Adipocyte (in vitro differentiated cells): Measurements from ENCODE around the gene PSG1.
A peak's percentile ranks its signal among the peaks of the same experiment; 100 is the strongest.
"Not testable (repeated sequence)": the region's sequence is repeated elsewhere in the genome, so short reads cannot be mapped to it uniquely, and the experiment has no call there.

Experiments
- DNase-seq: peaks from one replicate; pipeline ENCODE4 v3.0.0-alpha.2; 2015; ENCODE audit warnings: low read depth
- H3K27me3 ChIP-seq: replicated peaks from 2 replicates; pipeline ENCODE4 v1.7.0; 2013; ENCODE audit warnings: mild to moderate bottlenecking, low read length, moderate library complexity; ENCODE audit not compliant: control insufficient read depth, insufficient read depth
- H3K36me3 ChIP-seq: 2 replicates; pipeline ENCODE4 v1.7.0; 2013; ENCODE audit warnings: low read length, mild to moderate bottlenecking, moderate library complexity; ENCODE audit not compliant: control insufficient read depth, insufficient read depth, severe bottlenecking
- H3K4me1 ChIP-seq: 2 replicates; pipeline ENCODE4 v1.7.0; 2013; ENCODE audit warnings: mild to moderate bottlenecking, low read length, moderate library complexity; ENCODE audit not compliant: control insufficient read depth, insufficient read depth
- H3K4me3 ChIP-seq: 2 replicates; pipeline ENCODE4 v1.7.0; 2013; ENCODE audit warnings: mild to moderate bottlenecking, low read length, moderate library complexity
- H3K9ac ChIP-seq: 2 replicates; pipeline ENCODE4 v1.7.0; 2013; ENCODE audit warnings: mild to moderate bottlenecking, low read length, moderate library complexity
- H3K9me3 ChIP-seq: 2 replicates; pipeline ENCODE4 v1.7.0; 2013; ENCODE audit warnings: mild to moderate bottlenecking, low read length, moderate library complexity; ENCODE audit not compliant: control insufficient read depth

The PSG1 gene

DNA sequence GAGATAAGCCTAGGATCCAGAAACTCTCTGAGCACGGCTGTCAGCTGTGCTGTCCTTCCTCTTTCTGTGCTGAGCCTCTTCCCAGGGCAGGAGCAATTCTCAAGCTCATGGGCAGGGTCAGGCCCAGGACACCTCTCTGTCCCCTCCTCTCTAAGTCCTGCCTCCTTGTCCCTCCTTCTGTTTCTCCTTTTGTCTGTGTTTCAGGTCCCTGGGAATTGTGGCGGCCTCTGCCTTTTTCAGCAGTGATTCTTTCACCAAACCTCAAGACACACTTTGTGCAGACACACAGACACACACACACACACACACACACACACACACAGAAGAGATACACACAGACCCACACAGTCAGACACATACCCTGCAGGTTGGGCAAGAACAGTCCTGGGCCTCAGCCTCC, at the start of gene PSG1:
TSS of gene PSG1 (minus strand) at position 101 of the 400 bp plus-strand sequence. CDS start 132 bp downstream, outside the sequence.
- Histone ChIP-seq H3K27me3 (no peaks in the 10 kb centered on the region), H3K4me1 (peaks cover 12% of the 10 kb centered on the region), H3K9me3 (no peaks in the 10 kb centered on the region), H3K9ac (no peak within 1 kb of the TSS), H3K4me3 (no peak within 1 kb of the TSS), H3K36me3 (no peaks in the 10 kb centered on the region)
- DNase-seq = no peak

DNA sequence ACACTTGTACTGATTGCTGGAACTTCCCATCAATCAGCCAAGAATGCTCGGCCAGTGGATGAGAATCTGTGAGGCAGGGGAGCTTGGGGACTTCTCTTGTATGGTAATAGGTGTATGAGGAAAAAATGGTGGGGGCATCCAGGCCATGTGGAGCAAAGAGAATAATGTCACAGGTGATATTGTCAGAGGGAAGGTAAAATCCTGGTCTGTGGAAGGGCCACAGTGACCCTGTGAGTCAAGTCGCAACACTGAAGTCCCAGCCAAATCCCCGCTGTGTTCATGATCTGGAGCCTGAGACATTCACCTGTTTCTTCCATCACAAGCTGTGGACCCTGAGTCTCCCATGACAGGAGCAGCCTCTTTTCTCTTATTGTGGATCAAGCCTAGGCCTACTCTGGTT, 49.4 kb upstream of the PSG1 start:
- no peak for DNase-seq

DNA sequence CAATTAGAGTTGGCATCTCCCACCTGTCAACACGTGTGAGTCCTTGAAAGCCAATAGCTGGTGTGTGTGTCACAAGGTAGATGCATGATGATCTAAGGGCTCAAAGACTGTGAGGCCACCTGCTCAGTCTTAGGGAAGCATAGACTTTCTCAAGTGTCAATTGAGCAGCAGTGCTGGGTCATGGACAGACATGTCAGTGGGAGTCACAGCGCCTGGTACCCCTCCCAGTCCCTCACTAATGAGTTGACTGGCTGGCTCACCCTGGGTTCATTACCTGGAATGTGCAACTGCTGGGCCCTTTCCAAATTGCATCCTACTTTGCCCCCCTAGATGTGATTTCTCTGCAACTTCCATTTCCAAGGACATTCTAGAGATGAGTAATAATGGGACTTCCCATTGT, 47.3 kb upstream of the PSG1 start:
- Histone ChIP-seq H3K9ac (no peak overlapping the region), H3K36me3 (no peaks in the 10 kb centered on the region), H3K27me3 (no peaks in the 10 kb centered on the region), H3K4me3 (no peak overlapping the region), H3K9me3 (no peaks in the 10 kb centered on the region), H3K4me1 (no peaks in the 10 kb centered on the region)
- no peak for DNase-seq

More for the DNA sequence above, 49.4 kb upstream of the PSG1 start:
- H3K9me3 ChIP-seq = no peaks in the 10 kb centered on the region
- H3K4me1 ChIP-seq = peaks cover 8% of the 10 kb centered on the region
- H3K4me3 ChIP-seq = no peak overlapping the region
- H3K9ac ChIP-seq = no peak overlapping the region
- H3K27me3 ChIP-seq = no peaks in the 10 kb centered on the region
- no peaks in the 10 kb centered on the region for H3K36me3 ChIP-seq

DNA sequence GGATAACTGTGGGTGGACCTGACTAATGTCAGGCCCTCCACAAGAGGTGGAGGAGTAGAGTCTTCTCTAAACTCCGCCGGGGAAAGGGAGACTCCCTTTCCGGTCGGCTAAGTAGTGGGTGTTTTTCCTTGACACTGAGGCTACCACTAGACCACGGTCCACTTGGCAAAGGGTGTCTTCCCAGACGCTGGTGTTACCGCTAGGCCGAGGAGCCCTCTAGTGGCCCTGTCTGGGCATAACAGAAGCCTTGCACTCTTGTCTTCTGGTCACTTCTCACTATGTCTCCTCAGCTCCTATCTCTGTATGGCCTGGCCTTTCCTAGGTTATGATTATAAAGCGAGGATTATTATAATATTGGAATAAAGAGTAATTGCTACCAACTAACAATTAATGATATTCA, 43.6 kb upstream of the PSG1 start:
- H3K4me3 ChIP-seq, H3K27me3 ChIP-seq, H3K9me3 ChIP-seq, H3K9ac ChIP-seq, H3K4me1 ChIP-seq, H3K36me3 ChIP-seq: not testable (repeated sequence)
- DNase-seq = peak; percentile 79

- H3K9me3 ChIP-seq, H3K36me3 ChIP-seq, H3K27me3 ChIP-seq, DNase-seq, H3K4me3 ChIP-seq, H3K9ac ChIP-seq, H3K4me1 ChIP-seq: not testable (repeated sequence)
Measured at GRCh38 chr19:42920971-42921370, 41.5 kb upstream of the PSG1 start.

GRCh38 chr19:42919757-42920079, 40.2 kb upstream of the PSG1 start:
- H3K36me3 ChIP-seq = no peaks in the 10 kb centered on the region
- DNase-seq = no peak
- no peaks in the 10 kb centered on the region for H3K9me3 ChIP-seq
- no peak overlapping the region for H3K9ac ChIP-seq
- H3K4me1 ChIP-seq = no peaks in the 10 kb centered on the region
- H3K4me3 ChIP-seq = no peak overlapping the region
- H3K27me3 ChIP-seq = no peaks in the 10 kb centered on the region

- H3K4me3 ChIP-seq, H3K9ac ChIP-seq, H3K27me3 ChIP-seq, H3K9me3 ChIP-seq, H3K4me1 ChIP-seq, H3K36me3 ChIP-seq: not testable (repeated sequence)
- DNase-seq = peak; percentile 12
Measured at GRCh38 chr19:42919070-42919756, 39.7 kb upstream of the PSG1 start.

DNA sequence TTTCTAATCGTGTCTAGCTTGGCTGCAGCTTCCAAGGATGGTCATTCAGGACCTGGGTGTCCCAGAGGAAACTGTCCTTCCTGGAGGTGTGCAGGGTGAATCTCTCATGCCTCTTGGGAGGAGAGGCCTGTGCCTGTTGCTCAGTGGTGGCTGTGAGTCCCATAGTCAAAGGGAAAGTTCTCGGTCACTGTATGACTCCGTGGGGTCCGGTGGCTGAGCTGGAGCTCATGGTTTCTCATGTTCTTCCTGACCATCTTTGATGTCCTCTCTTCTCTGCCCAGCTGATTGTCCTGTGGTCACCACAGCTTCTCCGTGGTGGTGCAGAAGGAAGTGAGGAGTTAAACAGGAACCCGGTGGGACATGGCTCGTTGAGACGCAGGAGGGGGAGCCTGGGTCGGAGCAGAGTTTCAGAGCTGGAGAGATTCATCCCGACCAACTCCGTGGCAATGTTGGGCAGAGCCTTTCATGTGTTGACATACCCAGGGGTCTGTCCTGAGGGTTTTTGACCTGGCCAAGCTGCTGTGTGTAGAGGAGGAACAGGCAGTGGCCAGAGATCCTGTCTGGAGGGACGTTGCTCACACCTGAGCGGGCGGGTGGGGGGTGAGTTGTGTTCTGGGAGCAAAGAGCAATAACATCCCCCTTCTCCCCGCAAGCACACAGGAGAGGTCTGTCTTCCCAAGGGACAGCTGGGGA, 39.0 kb upstream of the PSG1 start:
- H3K27me3 ChIP-seq, H3K9ac ChIP-seq, H3K9me3 ChIP-seq, H3K36me3 ChIP-seq, H3K4me3 ChIP-seq, H3K4me1 ChIP-seq, DNase-seq: not testable (repeated sequence)

DNA sequence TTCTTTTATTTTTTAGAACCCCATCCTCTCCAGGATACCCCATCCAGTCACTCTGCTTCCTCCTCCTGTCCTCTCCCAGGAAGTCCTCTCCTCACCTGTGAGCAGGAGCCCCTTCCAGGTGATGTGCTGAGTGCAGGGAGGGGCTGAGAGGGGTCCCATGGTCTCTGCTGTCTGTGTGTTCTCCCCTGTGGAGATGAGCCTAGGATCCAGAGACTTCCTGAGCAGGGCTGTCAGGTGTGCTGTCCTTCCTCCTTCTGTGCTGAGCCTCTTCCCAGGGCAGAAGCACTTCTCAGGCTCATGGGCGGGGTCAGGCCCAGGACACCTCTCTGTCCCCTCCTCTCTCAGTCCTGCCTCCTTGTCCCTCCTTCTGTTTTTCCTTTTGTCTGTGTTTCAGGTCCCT, 38.1 kb upstream of the PSG1 start, which contains the start of gene PSG6:
TSS of gene PSG6 (minus strand) at position 261 of the 400 bp plus-strand sequence. CDS start at position 159, 102 bp downstream.
- not testable (repeated sequence) for H3K4me3 ChIP-seq, H3K36me3 ChIP-seq, DNase-seq, H3K27me3 ChIP-seq, H3K4me1 ChIP-seq, H3K9ac ChIP-seq, H3K9me3 ChIP-seq

DNA sequence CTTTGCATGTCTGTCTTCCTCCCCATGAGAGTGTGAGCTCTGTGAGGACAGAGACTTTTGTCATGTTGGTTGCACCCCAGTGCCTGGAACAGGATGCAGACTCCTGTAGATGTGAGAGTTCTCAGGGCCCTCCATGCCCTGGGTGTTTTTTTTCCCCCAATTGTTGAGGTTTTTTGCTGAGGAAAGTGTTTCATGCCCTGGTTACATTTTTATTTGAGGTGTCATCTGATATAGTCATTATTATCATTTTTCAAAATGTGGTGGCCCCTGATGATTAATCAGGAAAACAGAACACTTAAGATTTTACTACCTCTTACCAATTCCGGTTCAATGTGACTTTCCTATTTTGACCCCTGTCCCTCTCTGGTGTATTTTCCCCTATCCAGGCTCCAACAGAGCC, 37.4 kb upstream of the PSG1 start:
- not testable (repeated sequence) for DNase-seq, H3K4me3 ChIP-seq, H3K27me3 ChIP-seq, H3K9me3 ChIP-seq, H3K36me3 ChIP-seq, H3K9ac ChIP-seq, H3K4me1 ChIP-seq

DNA sequence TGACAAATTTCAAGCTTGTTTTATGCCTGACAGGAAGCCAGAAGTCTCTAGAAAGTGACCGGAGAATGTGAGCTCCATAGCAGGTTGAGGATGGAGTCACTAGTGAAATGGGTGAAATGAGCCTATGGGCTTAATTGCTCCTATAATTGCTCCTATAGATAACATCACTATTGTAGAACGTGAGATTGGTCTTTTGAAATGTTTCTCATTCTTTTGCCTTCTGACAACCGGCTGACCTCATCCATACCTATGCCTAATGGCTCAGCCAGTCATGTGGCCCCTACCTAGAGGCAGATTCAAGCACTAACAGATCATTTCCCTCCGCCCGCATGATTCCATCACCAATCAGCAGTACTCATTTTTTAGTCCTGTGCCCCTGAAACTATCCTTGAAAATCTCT, 34.0 kb upstream of the PSG1 start:
- not testable (repeated sequence) for DNase-seq, H3K9ac ChIP-seq, H3K27me3 ChIP-seq, H3K9me3 ChIP-seq, H3K36me3 ChIP-seq, H3K4me3 ChIP-seq, H3K4me1 ChIP-seq

- H3K9me3 ChIP-seq, H3K9ac ChIP-seq, H3K36me3 ChIP-seq, DNase-seq, H3K4me3 ChIP-seq, H3K4me1 ChIP-seq, H3K27me3 ChIP-seq: not testable (repeated sequence)
Measured at GRCh38 chr19:42912941-42913340, 33.4 kb upstream of the PSG1 start.
